ENCODE results near the gene NBPF1.
"Not testable (repeated sequence)": the region's sequence is repeated elsewhere in the genome, so short reads cannot be mapped to it uniquely, and the experiment has no call there.

NBPF1 gene

DNA sequence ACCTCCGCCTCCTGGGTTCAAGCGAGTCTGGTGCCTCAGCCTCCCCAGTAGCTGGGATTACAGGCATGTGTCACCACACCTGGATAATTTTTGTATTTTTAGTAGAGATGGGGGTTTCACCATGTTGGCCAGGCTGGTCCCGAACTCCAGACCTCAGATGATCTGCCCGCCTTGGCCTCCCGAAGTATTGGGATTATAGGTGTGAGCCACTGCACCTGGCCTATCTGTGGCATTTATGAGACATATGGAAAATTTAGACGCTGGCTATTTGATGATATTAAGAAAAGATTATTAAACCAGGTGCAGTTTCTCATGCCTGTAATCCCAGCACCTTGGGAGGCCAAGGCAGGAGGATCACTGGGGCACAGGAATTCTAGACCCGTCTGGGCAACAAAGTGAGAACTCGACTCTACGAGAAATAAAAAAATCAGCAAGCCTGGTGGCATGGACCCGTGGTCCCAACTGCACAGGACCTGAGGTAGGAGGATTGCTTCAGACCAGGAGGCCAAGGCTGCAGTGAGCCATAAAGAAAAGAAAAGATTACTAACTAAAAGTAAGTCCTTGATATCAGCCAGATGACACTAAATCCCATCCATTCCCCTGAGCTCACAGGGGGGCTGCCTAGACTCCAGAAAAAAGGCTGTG lies 23.3 kb upstream of the NBPF1 start:
- peaks cover 15% of the 10 kb centered on the region; the same call in 1 of the 2 replicates for H3K79me2 ChIP-seq (ENCODE audit: insufficient read depth, low read depth)
- not testable (repeated sequence) for H3K27ac ChIP-seq; H3K4me1 ChIP-seq (ENCODE audit: low read depth, poor library complexity, severe bottlenecking); H4K20me1 ChIP-seq (ENCODE audit: insufficient read depth); H2AFZ ChIP-seq (ENCODE audit: low read depth); H3K27me3 ChIP-seq (ENCODE audit: insufficient read depth, low read depth); H3K4me2 ChIP-seq; H3K36me3 ChIP-seq (ENCODE audit: insufficient read depth); H3K4me3 ChIP-seq (IDR thresholded peaks at IDR 0.05; ENCODE audit: insufficient read depth, low read depth, low read length); H3K9ac ChIP-seq

DNA sequence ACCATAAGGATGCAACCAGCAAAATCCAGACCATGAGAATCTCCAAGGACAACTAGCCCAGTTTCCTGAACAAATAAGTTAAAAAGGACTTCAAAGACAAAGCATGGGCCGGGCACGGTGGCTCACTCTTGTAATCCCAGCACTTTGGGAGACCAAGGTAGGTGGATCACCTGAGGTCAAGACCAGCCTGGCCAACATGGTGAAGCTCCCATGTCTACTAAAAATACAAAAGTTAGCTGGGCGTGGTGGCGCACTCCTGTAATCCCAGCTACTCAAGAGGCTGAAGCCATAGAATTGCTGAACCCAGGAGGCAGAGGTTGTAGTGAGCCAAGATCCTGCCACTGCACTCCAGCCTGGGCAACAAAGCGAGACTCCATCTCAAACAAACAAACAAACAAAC lies 22.6 kb upstream of the NBPF1 start:
- H2AFZ ChIP-seq (ENCODE audit: low read depth); H3K27ac ChIP-seq; H3K27me3 ChIP-seq (ENCODE audit: insufficient read depth, low read depth); H3K4me2 ChIP-seq; H3K4me3 ChIP-seq (IDR thresholded peaks at IDR 0.05; ENCODE audit: insufficient read depth, low read depth, low read length); H3K9ac ChIP-seq; H3K79me2 ChIP-seq (ENCODE audit: insufficient read depth, low read depth); H3K36me3 ChIP-seq (ENCODE audit: insufficient read depth); H4K20me1 ChIP-seq (ENCODE audit: insufficient read depth); H3K4me1 ChIP-seq (ENCODE audit: low read depth, poor library complexity, severe bottlenecking): not testable (repeated sequence)

- H3K4me2 ChIP-seq; H3K9ac ChIP-seq; H3K27me3 ChIP-seq (ENCODE audit: insufficient read depth, low read depth); H3K4me1 ChIP-seq (ENCODE audit: low read depth, poor library complexity, severe bottlenecking); H3K79me2 ChIP-seq (ENCODE audit: insufficient read depth, low read depth); H2AFZ ChIP-seq (ENCODE audit: low read depth); H3K27ac ChIP-seq; H4K20me1 ChIP-seq (ENCODE audit: insufficient read depth); H3K36me3 ChIP-seq (ENCODE audit: insufficient read depth); H3K4me3 ChIP-seq (IDR thresholded peaks at IDR 0.05; ENCODE audit: insufficient read depth, low read depth, low read length): not testable (repeated sequence)
These were observed 20.3 kb upstream of the NBPF1 start for GRCh38 chr1:16633540-16634282.

DNA sequence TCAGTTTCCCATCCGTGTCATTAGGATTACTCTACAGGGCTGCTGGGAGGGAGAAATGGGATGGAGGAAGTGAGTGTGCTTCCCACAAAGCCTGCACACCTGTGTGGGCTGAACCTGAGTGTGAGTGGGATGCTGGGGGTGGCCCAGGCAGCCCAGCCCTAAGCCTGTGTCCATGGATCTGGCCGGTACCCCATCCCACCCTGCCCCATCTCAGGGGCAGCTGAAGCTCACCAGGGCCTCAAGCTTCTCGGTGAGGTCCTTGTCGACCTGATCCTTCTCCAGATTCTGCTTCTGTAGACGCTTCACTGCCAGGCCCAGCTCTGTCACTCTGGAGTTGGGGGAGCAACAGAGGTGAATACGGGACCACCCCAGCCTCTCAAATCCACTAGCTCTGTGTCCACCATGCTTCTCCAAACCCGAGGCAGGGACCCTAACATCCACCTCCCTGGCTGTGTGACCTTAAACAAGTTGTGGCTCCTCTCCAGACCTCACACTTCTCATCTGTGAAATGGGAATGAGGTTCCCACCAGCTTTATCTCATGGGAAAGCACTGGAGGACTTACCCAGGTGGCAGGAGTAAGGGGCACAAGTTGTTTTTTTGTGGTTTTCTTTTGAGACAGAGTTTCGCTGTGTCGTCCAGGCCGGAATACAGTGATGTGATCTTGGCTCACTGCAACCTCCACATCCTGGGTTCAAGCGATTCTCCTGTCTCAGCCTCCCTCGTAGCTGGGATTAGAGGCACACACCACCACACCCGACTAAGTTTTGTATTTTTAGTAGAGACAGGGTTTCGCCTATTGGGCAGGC lies 18.9 kb upstream of the NBPF1 start:
- H2AFZ ChIP-seq (ENCODE audit: low read depth); H3K4me3 ChIP-seq (IDR thresholded peaks at IDR 0.05; ENCODE audit: insufficient read depth, low read depth, low read length); H3K9ac ChIP-seq; H3K79me2 ChIP-seq (ENCODE audit: insufficient read depth, low read depth); H3K27me3 ChIP-seq (ENCODE audit: insufficient read depth, low read depth); H3K4me1 ChIP-seq (ENCODE audit: low read depth, poor library complexity, severe bottlenecking); H3K27ac ChIP-seq; H4K20me1 ChIP-seq (ENCODE audit: insufficient read depth); H3K4me2 ChIP-seq; H3K36me3 ChIP-seq (ENCODE audit: insufficient read depth): not testable (repeated sequence)

- Histone ChIP-seq H3K9ac (no peak overlapping the region), H3K4me3 (IDR thresholded peaks at IDR 0.05; ENCODE audit: insufficient read depth, low read depth, low read length) (no peak overlapping the region), H4K20me1 (ENCODE audit: insufficient read depth) (no peaks in the 10 kb centered on the region), H2AFZ (ENCODE audit: low read depth) (no peak overlapping the region), H3K4me1 (ENCODE audit: low read depth, poor library complexity, severe bottlenecking) (no peaks in the 10 kb centered on the region), H3K27me3 (ENCODE audit: insufficient read depth, low read depth) (no peaks in the 10 kb centered on the region), H3K36me3 (ENCODE audit: insufficient read depth) (no peaks in the 10 kb centered on the region; the same call in 1 of the 2 replicates), H3K79me2 (ENCODE audit: insufficient read depth, low read depth) (no peaks in the 10 kb centered on the region), H3K27ac (no peak overlapping the region), H3K4me2 (no peak overlapping the region)
- TF ChIP-seq, protein P1, sequence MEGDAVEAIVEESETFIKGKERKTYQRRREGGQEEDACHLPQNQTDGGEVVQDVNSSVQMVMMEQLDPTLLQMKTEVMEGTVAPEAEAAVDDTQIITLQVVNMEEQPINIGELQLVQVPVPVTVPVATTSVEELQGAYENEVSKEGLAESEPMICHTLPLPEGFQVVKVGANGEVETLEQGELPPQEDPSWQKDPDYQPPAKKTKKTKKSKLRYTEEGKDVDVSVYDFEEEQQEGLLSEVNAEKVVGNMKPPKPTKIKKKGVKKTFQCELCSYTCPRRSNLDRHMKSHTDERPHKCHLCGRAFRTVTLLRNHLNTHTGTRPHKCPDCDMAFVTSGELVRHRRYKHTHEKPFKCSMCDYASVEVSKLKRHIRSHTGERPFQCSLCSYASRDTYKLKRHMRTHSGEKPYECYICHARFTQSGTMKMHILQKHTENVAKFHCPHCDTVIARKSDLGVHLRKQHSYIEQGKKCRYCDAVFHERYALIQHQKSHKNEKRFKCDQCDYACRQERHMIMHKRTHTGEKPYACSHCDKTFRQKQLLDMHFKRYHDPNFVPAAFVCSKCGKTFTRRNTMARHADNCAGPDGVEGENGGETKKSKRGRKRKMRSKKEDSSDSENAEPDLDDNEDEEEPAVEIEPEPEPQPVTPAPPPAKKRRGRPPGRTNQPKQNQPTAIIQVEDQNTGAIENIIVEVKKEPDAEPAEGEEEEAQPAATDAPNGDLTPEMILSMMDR (conservative IDR thresholded peaks at IDR 0.05; ENCODE audit: low read depth, low read length), result no peak
These were observed 18.1 kb upstream of the NBPF1 start for GRCh38 chr1:16631248-16632043.
